Measurements from ENCODE around the gene FNDC3B.

FNDC3B gene

DNA sequence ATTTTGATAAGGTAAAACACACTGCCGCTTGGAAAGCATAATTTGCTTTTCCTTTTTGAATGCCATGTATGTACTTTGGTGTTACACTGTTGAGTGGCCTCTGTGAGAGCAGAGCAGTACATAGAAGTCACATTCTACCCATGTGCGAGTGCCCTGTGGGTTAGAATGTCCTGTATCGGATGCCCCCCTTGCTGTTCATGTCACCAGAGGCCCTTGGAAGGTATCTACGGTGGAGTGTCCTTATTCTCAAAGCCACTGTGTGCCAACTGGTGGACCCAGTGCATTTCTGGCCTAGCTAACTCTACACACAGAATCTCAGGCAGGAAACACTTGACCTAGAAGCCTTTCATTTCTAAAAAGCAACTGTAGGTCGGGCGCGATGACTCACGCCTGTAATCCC lies 271.8 kb downstream of the FNDC3B start:
- no peaks in the 10 kb centered on the region for H3K4me1 Mint-ChIP-seq (ENCODE audit: low read depth)

DNA sequence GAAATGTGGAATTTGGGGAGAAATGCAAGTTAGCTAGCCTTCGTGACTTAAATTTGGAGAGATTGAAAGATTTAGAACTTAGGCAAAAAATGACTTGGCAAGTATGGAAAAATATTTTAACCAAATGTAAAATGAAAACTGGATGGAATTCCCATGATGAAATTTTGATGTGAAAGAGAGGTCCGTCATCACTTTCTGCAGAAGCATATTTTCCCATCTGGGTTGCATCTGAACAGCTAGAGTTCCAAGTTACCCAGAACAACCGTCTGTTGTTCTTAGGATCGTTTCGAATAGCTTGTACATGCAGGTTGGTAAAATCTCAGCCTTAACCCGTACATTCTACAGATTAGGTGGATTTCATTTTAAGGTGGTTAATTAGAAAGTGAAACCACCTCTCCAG lies 272.6 kb downstream of the FNDC3B start:
- Mint-ChIP-seq H3K4me1 (ENCODE audit: low read depth) (no peaks in the 10 kb centered on the region), H3K36me3 (peaks cover 18% of the 10 kb centered on the region), H3K4me3 (no peak overlapping the region), H3K27ac (no peak overlapping the region), H3K27me3 (no peaks in the 10 kb centered on the region), H3K9me3 (ENCODE audit: low read depth) (no peaks in the 10 kb centered on the region)

More for the DNA sequence above, 271.8 kb downstream of the FNDC3B start:
- H3K9me3 Mint-ChIP-seq (ENCODE audit: low read depth): no peaks in the 10 kb centered on the region
- no peak overlapping the region for H3K4me3 Mint-ChIP-seq
- H3K27me3 Mint-ChIP-seq: no peaks in the 10 kb centered on the region
- H3K36me3 Mint-ChIP-seq: peaks cover 15% of the 10 kb centered on the region
- no peak overlapping the region for H3K27ac Mint-ChIP-seq

DNA sequence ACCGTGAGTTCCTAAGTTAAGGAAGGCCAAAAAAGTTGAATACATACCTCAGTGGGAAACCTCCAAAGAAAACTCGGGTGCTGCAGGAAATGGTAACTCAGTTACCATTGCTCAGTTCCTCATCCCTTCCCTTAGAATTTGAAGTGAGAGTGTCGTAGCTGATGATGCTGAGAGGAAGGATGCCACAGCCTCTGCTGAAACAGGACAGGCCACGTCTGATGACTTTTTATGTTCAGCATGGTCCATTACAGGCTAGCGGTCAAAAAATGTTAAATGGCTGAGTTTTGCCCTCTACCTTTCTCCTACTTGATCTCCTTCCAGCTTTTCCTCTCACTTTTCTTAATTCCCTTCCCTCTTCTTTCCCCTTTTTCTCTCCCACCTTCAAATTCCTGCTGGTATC lies 273.3 kb downstream of the FNDC3B start:
- Mint-ChIP-seq H3K27me3 (no peaks in the 10 kb centered on the region), H3K36me3 (peaks cover 18% of the 10 kb centered on the region), H3K27ac (no peak overlapping the region), H3K9me3 (ENCODE audit: low read depth) (no peaks in the 10 kb centered on the region), H3K4me1 (ENCODE audit: low read depth) (no peaks in the 10 kb centered on the region), H3K4me3 (no peak overlapping the region)

DNA sequence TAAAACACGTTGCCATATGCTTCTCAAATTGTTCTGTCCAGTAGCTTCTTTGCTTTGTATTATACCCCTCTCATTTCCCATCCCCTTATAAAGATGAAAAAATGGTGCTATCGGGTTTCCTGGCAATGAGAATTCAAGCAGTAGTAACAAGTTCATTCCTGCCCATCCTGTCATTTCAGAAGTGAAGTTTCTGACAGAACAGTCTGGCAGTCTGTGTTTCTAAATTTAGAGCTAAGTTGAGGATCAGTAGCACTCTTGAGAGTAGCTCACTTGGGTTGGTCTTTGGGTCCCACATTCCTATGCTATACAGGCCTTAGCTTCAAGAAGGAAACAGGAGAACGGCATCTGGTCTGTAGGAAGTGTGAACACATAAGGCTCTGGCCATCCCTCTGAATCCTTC lies 274.3 kb downstream of the FNDC3B start:
- Mint-ChIP-seq H3K27ac (no peak overlapping the region), H3K9me3 (ENCODE audit: low read depth) (no peaks in the 10 kb centered on the region), H3K4me3 (no peak overlapping the region), H3K27me3 (no peaks in the 10 kb centered on the region), H3K36me3 (peaks cover 18% of the 10 kb centered on the region), H3K4me1 (ENCODE audit: low read depth) (no peaks in the 10 kb centered on the region)

DNA sequence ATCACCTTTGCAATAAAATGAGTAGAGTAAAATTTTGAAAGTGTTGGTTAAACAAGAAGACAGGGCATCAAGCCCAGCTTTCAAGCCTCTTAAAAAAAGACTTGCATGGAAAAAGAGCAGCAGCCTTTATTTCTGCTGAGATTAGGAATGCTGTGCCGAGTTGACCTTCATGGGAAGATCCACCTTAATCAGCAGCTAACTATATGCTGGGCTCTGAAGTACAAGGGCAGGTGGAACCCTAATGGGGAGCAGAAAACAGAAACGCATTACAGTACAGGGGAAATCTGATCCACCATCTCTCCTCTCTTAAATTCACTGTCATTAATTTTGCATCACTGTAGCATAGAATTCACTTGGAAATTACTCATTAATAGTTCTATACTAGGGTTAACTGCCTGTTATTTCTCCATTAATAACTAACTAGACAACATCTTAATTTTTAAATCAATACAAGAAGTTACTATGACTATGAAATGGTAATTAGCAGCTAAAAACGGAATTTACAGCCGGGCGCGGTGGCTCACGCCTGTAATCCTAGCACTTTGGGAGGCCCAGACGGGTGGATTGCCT lies 275.3 kb downstream of the FNDC3B start:
- Mint-ChIP-seq H3K27ac (no peak overlapping the region), H3K36me3 (peaks cover 18% of the 10 kb centered on the region), H3K27me3 (no peaks in the 10 kb centered on the region), H3K4me3 (no peak overlapping the region), H3K4me1 (ENCODE audit: low read depth) (no peaks in the 10 kb centered on the region), H3K9me3 (ENCODE audit: low read depth) (no peaks in the 10 kb centered on the region)

DNA sequence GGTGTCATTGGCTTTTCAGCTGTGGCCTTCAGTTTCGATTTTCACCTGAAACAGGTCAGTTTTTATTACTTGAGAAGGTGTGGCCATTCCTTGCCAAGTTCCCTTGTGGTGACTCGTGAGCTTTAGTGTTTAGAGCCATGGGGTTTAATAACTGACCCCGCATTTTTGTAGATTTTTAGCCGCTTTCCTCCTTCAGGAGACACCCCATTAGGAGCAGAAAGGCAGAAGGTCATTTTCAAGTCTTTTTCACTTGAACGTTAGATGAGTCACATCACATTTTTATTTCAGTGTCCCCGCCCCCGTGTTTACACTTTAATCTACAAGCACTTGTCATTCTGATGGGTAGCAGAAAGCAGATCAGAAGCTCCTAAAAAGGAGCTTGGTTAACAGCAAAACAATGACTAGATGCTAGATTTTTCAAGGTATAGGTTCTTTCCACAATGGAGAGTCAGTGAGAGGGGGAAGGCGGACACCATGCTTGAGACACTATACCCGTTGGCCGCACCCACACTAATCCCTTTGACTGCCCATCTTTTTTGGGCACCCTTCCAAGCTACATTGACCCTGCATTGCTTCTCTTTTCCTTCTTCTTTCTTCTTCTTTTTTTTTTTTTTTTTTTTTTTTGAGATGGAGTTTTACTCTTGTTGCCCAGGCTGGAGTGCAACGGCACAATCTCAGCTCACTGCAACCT lies 276.2 kb downstream of the FNDC3B start:
- H3K9me3 Mint-ChIP-seq (ENCODE audit: low read depth): no peaks in the 10 kb centered on the region
- H3K27me3 Mint-ChIP-seq: no peaks in the 10 kb centered on the region
- no peak overlapping the region for H3K4me3 Mint-ChIP-seq
- no peaks in the 10 kb centered on the region for H3K4me1 Mint-ChIP-seq (ENCODE audit: low read depth)
- peaks cover 18% of the 10 kb centered on the region for H3K36me3 Mint-ChIP-seq
- H3K27ac Mint-ChIP-seq: no peak overlapping the region

DNA sequence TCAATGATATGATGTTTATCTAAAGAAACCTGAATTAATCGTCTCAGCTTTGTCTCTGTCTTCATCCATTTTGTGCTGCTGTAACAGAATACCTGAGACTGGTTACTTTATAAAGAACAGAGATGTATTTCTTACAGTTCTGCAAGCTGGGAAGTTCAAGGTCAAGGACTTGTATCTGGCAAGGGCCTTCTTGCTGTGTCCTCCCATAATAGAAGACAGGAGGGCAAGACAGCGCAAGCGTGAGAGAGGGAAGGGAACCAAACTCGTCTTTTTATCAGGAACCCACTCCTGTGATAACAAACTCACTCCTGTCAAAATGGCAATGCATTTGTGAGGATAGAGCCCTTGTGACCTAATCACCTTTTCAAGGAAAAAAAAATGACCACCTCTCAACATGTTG lies 277.4 kb downstream of the FNDC3B start:
- Mint-ChIP-seq H3K27ac (no peak overlapping the region), H3K4me1 (ENCODE audit: low read depth) (no peaks in the 10 kb centered on the region), H3K36me3 (peaks cover 13% of the 10 kb centered on the region), H3K4me3 (no peak overlapping the region), H3K27me3 (no peaks in the 10 kb centered on the region), H3K9me3 (ENCODE audit: low read depth) (no peaks in the 10 kb centered on the region)

DNA sequence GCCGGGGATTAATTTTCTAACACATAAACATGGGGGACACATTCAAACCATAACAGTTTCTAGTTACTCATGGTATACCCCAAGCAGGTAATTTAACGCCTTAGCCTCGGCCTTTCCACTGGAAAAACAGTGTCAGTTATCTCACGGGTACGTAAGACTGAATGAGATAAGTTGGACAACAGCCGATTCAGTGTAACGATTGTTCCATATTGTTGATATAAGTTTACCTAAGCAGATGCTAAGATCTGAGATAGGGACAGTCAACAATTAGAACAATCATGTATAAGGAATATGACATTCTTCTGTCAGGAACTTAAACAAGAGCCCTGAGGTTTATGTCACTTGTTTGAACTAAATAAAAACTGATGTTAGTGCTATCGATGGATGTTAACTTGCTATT lies 278.1 kb downstream of the FNDC3B start:
- no peak overlapping the region for H3K27ac Mint-ChIP-seq

DNA sequence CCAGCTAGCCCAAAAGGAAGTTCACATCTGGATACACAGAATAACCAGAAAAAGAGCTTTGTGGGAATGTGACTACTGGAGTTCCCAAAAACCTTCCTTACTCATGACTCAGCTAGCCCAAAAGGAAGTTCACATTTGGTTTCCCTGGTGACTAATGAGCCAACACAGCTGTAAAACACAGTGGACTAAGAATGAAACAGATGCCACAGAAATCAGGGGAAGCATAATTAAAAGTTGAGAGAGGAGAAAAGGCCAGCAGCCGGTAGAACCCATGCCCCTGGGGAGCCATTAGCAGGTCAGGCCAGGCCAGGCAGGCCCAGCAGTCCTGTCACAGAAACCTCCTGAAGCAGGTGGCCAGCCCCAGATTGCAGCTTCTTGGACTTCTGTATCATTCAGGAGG lies 278.6 kb downstream of the FNDC3B start:
- Mint-ChIP-seq H3K9me3 (ENCODE audit: low read depth) (no peaks in the 10 kb centered on the region), H3K27ac (no peak overlapping the region), H3K27me3 (no peaks in the 10 kb centered on the region), H3K4me3 (no peak overlapping the region), H3K4me1 (ENCODE audit: low read depth) (no peaks in the 10 kb centered on the region), H3K36me3 (peaks cover 7% of the 10 kb centered on the region)

More for the DNA sequence above, 278.1 kb downstream of the FNDC3B start:
- no peaks in the 10 kb centered on the region for H3K27me3 Mint-ChIP-seq
- no peak overlapping the region for H3K4me3 Mint-ChIP-seq
- no peaks in the 10 kb centered on the region for H3K4me1 Mint-ChIP-seq (ENCODE audit: low read depth)
- peaks cover 10% of the 10 kb centered on the region for H3K36me3 Mint-ChIP-seq
- H3K9me3 Mint-ChIP-seq (ENCODE audit: low read depth): no peaks in the 10 kb centered on the region

DNA sequence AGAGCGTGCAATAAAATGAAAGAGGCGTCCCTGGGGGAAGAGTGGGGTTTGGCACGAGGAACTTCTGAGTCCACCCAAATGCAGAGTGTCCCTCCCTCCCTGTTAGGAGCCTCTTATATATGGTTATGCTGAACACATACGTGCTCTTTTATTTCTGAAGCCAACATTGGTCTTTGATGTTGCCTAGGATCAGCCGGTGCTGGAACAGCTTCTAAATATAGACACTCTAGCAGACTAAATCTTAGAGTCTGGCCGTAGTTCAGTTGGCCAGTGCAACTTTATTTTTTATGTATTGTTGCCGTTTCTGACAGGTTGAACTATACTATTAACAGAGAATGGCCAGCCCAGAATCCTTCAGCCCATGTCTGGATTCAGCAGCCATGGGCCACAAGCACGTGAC lies 280.2 kb downstream of the FNDC3B start:
- Mint-ChIP-seq H3K27ac (no peak overlapping the region), H3K4me1 (ENCODE audit: low read depth) (no peaks in the 10 kb centered on the region), H3K4me3 (no peak overlapping the region), H3K36me3 (peaks cover 5% of the 10 kb centered on the region), H3K9me3 (ENCODE audit: low read depth) (no peaks in the 10 kb centered on the region), H3K27me3 (no peaks in the 10 kb centered on the region)

DNA sequence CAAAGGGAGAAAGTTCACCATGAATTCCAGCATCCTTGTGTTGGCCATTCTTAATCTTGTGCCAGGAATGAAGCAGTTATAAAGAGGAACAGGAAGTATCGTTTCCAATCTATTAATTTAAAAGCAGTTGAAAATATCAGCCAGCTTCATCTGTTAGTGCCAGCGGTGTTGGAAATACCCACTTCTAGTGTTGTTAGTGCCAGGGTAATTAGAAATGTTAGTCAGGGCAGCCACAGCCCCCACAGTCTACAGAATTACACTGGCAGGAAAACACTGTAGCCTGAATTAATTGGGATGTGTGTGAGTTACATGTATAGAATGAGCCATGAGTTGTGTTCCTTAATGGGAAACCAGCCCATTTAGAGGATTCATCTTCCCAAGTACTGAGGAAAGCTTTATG lies 281.1 kb downstream of the FNDC3B start:
- no peaks in the 10 kb centered on the region for H3K27me3 Mint-ChIP-seq
- no peak overlapping the region for H3K4me3 Mint-ChIP-seq
- no peak overlapping the region for H3K27ac Mint-ChIP-seq
- H3K4me1 Mint-ChIP-seq (ENCODE audit: low read depth): no peaks in the 10 kb centered on the region
- H3K9me3 Mint-ChIP-seq (ENCODE audit: low read depth): no peaks in the 10 kb centered on the region
- H3K36me3 Mint-ChIP-seq: peaks cover 5% of the 10 kb centered on the region

DNA sequence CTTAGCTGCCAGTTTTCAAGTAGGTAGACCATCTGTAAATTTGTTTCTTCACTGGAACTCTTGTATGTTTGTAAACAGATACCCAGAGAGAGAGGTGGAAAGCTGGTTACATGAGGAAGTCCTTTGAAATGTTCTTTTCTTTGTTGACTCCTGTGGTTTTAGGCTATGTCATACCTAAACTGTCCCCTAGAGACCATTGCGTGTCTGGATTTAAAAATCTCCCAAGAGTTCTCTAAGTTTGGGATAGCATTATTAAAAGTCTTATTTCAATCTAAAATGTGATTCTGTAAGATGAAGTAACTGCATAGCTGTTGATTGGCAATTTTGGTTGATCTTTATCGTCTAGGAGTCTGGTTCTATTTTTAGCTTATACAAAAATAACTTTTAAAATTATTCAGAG lies 281.7 kb downstream of the FNDC3B start:
- no peaks in the 10 kb centered on the region for H3K4me1 Mint-ChIP-seq (ENCODE audit: low read depth)
- peaks cover 5% of the 10 kb centered on the region for H3K36me3 Mint-ChIP-seq
- no peaks in the 10 kb centered on the region for H3K27me3 Mint-ChIP-seq
- no peaks in the 10 kb centered on the region for H3K9me3 Mint-ChIP-seq (ENCODE audit: low read depth)
- H3K27ac Mint-ChIP-seq: no peak overlapping the region
- no peak overlapping the region for H3K4me3 Mint-ChIP-seq

DNA sequence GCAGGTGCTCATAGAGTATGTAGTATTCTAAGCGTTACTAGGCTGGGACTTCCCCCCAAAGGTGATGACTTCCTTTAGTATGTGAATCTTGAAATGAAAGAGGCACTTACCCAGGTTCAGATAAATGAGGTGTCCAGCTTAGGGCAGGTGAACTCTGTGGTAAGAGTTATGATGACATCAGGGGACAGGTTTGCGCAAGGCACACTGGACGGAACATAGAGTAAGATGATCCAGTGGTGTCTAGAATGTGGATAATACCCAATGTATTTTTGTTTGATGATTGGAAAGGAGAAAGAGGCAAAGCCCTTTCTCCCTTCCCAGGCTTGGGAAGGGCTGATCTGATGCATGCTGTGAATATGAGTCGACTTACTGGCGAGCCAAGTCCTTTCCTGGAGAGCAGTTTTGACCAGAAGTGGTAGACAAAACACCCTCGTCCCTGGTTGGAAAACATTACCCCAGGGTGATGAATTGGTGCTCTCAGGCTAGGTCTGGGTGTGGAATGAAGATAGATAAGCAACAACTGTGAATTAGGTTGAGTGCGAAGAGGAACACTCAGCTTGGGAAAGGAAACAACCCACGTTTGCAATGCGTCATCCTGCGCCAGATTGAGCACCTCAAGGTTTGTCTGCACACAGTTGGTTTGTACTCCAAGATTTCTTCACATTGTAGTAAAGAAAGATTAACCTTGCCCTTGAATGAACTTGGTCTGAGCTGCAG lies 284.7 kb downstream of the FNDC3B start:
- no peaks in the 10 kb centered on the region for H3K9me3 Mint-ChIP-seq (ENCODE audit: low read depth)
- H3K4me3 Mint-ChIP-seq: no peak overlapping the region
- no peak overlapping the region for H3K27ac Mint-ChIP-seq
- no peaks in the 10 kb centered on the region for H3K4me1 Mint-ChIP-seq (ENCODE audit: low read depth)
- peaks cover 2% of the 10 kb centered on the region for H3K36me3 Mint-ChIP-seq
- H3K27me3 Mint-ChIP-seq: no peaks in the 10 kb centered on the region

DNA sequence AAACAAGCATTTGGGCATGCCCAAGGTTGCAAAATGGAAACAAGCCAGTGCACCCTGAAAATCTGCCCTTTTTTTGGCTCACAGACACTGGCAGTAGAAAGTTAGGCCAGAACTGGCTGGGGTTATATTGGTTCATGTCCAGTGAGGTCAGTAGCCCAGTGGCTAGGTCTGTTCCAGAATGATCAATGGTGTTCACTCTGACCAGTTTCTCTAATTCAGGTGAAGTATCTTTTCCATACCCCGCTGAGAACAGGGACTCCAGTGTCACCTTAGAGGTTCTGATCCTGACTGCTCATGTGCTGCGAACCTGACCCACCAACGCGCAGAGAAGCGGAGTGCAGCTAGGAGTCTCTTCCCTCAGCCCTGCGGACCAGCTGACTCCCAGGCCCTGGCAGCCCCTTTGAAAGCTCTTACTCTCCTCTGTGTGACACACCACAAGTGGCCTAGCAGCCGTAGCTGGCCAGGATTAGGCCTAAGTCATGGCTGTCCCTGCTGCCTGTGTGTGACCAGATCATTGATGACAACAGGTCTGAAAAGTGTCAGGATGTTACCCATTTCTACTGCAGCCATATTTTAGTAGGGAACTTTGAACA lies 285.3 kb downstream of the FNDC3B start:
- H3K4me3 Mint-ChIP-seq: no peak overlapping the region
- H3K27me3 Mint-ChIP-seq: no peaks in the 10 kb centered on the region
- H3K27ac Mint-ChIP-seq: no peak overlapping the region
- peaks cover 2% of the 10 kb centered on the region for H3K36me3 Mint-ChIP-seq
- no peaks in the 10 kb centered on the region for H3K4me1 Mint-ChIP-seq (ENCODE audit: low read depth)
- no peaks in the 10 kb centered on the region for H3K9me3 Mint-ChIP-seq (ENCODE audit: low read depth)

DNA sequence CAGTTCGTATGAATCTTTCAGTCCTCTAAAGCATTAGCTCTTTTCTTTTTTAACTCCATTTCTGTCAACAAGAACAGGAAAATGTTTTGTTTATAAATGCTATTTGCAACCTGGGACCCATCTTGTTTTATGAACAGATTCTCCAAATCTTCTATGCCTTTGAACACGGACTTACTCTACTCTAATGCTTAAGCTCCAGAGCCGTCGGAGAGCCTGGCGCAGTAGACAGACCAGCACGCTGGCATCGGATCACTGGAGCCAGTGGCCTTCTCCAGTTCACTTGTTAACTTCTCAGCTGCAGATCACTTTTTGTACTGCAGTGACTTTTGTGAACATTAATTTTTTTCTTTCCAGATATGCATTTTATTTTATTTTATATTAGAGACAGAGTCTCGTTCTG lies 286.1 kb downstream of the FNDC3B start:
- Mint-ChIP-seq H3K27me3 (no peaks in the 10 kb centered on the region), H3K9me3 (ENCODE audit: low read depth) (no peaks in the 10 kb centered on the region), H3K4me1 (ENCODE audit: low read depth) (no peaks in the 10 kb centered on the region), H3K4me3 (no peak overlapping the region), H3K27ac (no peak overlapping the region), H3K36me3 (no peaks in the 10 kb centered on the region)
